Psoas muscle (tissue), 8 donors: ENCODE measurements around the gene FBXO8. TPM values are rescaled to one million over a fixed set of nuclear protein-coding genes. Genes with fewer than 3 reads are reported as not detected.

Source experiments
- ATAC-seq, 4 donors: fragments of 200-7000 bp; cut with Tn5 transposase; one replicate each; pipeline ENCODE4 v1.9.1; 2020; ENCODE audit warnings: moderate library complexity in 3 of 4, mild to moderate bottlenecking in 2 of 4
- DNase-seq, 2 donors: peaks; one replicate each; pipeline ENCODE4 v3.0.0-alpha.2; 2020
- H3K27ac ChIP-seq: fragments of 200-600 bp; one replicate; pipeline ENCODE4 v1.8.0; 2022
- H3K27me3 ChIP-seq, 3 donors: fragments of 200-600 bp in 1 of 3; one replicate each; pipeline versions ENCODE4 v1.6.1 to v1.8.0; 2013 to 2022; ENCODE audit warnings: low read length in 2 of 3, mild to moderate bottlenecking in 2 of 3, moderate library complexity in 1 of 3; ENCODE audit not compliant: insufficient read depth in 3 of 3
- H3K36me3 ChIP-seq, 2 donors: fragments of 200-600 bp in 1 of 2; one replicate each; pipeline versions ENCODE4 v1.6.1 to v1.8.0; 2013 to 2022; ENCODE audit warnings: low read depth in 1 of 2, mild to moderate bottlenecking in 1 of 2, moderate library complexity in 1 of 2; ENCODE audit not compliant: insufficient read depth in 1 of 2
- H3K4me1 ChIP-seq: fragments of 200-600 bp; one replicate; pipeline ENCODE4 v1.8.0; 2022
- H3K4me3 ChIP-seq: fragments of 200-600 bp; one replicate; pipeline ENCODE4 v1.8.0; 2022; ENCODE audit warnings: mild to moderate bottlenecking
- H3K9me3 ChIP-seq: fragments of 200-600 bp; one replicate; pipeline ENCODE4 v1.8.0; 2022
- CTCF ChIP-seq: fragments of 200-600 bp; IDR thresholded peaks from one replicate; pipeline ENCODE4 v1.8.0; 2022; ENCODE audit warnings: antibody characterized with exemption
- WGBS, 3 donors: extraction: QIAGEN DNeasy Blood & Tissue Kit; methylation state at CpG; one replicate each; pipeline versions ENCODE4 v1.1.6 to v1.1.7; 2013; 5-methylcytosine and 5-hydroxymethylcytosine counted together
- intact Hi-C, 2 donors: fragments of 100-400 bp; cut with DNase I; formaldehyde crosslinking; loops; one replicate each; pipeline versions ENCODE4 v1.11.0 to v1.14.2; 2022
- polyA plus RNA-seq, 3 donors: library from polyadenylated mRNA; stranded (reverse); fragments of 200-250 nt; gene quantifications; one replicate each; pipeline ENCODE4 v1.2.3, GENCODE V29; 2013
- total RNA-seq, 4 donors: library from RNA; stranded (reverse); fragmentation: NEBNext Ultra II Directional in 2 of 4; extraction: Animal tissue kit (Norgen Biotek cat#: 25700) in 2 of 4; gene quantifications; one replicate each; pipeline versions ENCODE4 v1.2.1 to v1.2.4, GENCODE V29; 2021 to 2023
- donor health status: healthy with polysubstance abuse.
- donor health status: DM: no; HTN: no; CAD: no; lungs with moderate emphysema.
- donor health status: Bipolar disorder and iron deficiency.
- donor health status: healthy.
- donor health status: DM: yes; HTN: yes; CAD: no.
- donor health status: DM: no; HTN: no; CAD: no.
- donor health status: DM: no; HTN: no; CAD: no.
- donor health status: DM: yes; HTN: yes; CAD: no.

The FBXO8 gene
- total and polyA plus RNA-seq, 7 donors = 7.2 to 21.4 (median 10.2) TPM

GRCh38 chr4:174207367-174207766 is 76.1 kb downstream of the FBXO8 start:
- Histone ChIP-seq H3K4me1 (no peaks in the 10 kb centered on the region), H3K4me3 (no peak overlapping the region), H3K27me3 (peaks cover 2 to 29% (median 2%) of the 10 kb centered on the region in 3 donors), H3K27ac (no peak overlapping the region), H3K36me3 (no peaks in the 10 kb centered on the region), H3K9me3 (no peaks in the 10 kb centered on the region)
- WGBS, 3 donors = 44 to 52% (median 49%) methylated on average over 3 of the region's 3 CpGs
- no peak for TF ChIP-seq CTCF
- ATAC-seq (no peak), DNase-seq (no peak)
- intact Hi-C loops = no loop called here

GRCh38 chr4:174204164-174204831 is 79.2 kb downstream of the FBXO8 start:
- no peak for DNase-seq
- H3K9me3 ChIP-seq = no peaks in the 10 kb centered on the region
- H3K4me3 ChIP-seq = no peak overlapping the region
- 73 to 79% (median 75%) methylated on average over 9 of the region's 9 CpGs for WGBS, 3 donors
- peaks cover 0 to 7% (median 5%) of the 10 kb centered on the region in 3 donors for H3K27me3 ChIP-seq
- H3K4me1 ChIP-seq = no peaks in the 10 kb centered on the region
- intact Hi-C loops = no loop called here
- H3K27ac ChIP-seq = no peak overlapping the region
- TF ChIP-seq CTCF = no peak
- no peak for ATAC-seq
- no peaks in the 10 kb centered on the region for H3K36me3 ChIP-seq

GRCh38 chr4:174201871-174202270 is 81.6 kb downstream of the FBXO8 start:
- Histone ChIP-seq H3K27ac (no peak overlapping the region), H3K9me3 (no peaks in the 10 kb centered on the region), H3K36me3 (no peaks in the 10 kb centered on the region), H3K27me3 (peaks cover 0 to 10% (median 4%) of the 10 kb centered on the region in 3 donors), H3K4me1 (no peaks in the 10 kb centered on the region), H3K4me3 (no peak overlapping the region)
- ATAC-seq = no peak
- DNase-seq = no peak
- TF ChIP-seq CTCF = no peak
- intact Hi-C loops = no loop called here
- 72 to 81% (median 78%) methylated on average over 2 of the region's 2 CpGs for WGBS, 3 donors

- H3K36me3 ChIP-seq = no peaks in the 10 kb centered on the region
- no peak overlapping the region for H3K27ac ChIP-seq
- no peak for ATAC-seq
- intact Hi-C loops = loop anchor here in 1 of 2 donors (1.0 kb wide), 1 partner anchor 17 kb away; no protein-coding TSS in a partner anchor
- 66 to 68% (median 68%) methylated on average over 2 of the region's 2 CpGs for WGBS, 3 donors
- H3K27me3 ChIP-seq = peaks cover 0 to 8% (median 4%) of the 10 kb centered on the region in 3 donors
- no peak for TF ChIP-seq CTCF
- H3K4me3 ChIP-seq = no peak overlapping the region
- H3K9me3 ChIP-seq = no peaks in the 10 kb centered on the region
- no peaks in the 10 kb centered on the region for H3K4me1 ChIP-seq
- DNase-seq = no peak
Measured at GRCh38 chr4:174199735-174200134, 83.7 kb downstream of the FBXO8 start.

GRCh38 chr4:174198828-174199227 is 84.6 kb downstream of the FBXO8 start:
- Histone ChIP-seq H3K36me3 (no peaks in the 10 kb centered on the region), H3K4me1 (no peaks in the 10 kb centered on the region), H3K27ac (no peak overlapping the region), H3K4me3 (no peak overlapping the region), H3K27me3 (peaks cover 0 to 8% (median 4%) of the 10 kb centered on the region in 3 donors), H3K9me3 (no peaks in the 10 kb centered on the region)
- DNase-seq (no peak), ATAC-seq (peak in 1 of 4 donors; percentile 26)
- WGBS, 3 donors = 19 to 28% (median 20%) methylated on average over 4 of the region's 4 CpGs
- no peak for TF ChIP-seq CTCF
- intact Hi-C loops = loop anchor here in 1 of 2 donors (1.0 kb wide), 1 partner anchor 17 kb away; no protein-coding TSS in a partner anchor
